Progenitor cell of endocrine pancreas (in vitro differentiated cells): Measurements from ENCODE around the gene ADSS1. TPM values are rescaled to one million over a fixed set of nuclear protein-coding genes. Genes with fewer than 3 reads are reported as not detected.

Experiments used
- DNase-seq: peaks from one replicate; pipeline ENCODE4 v3.0.0; 2021; ENCODE audit warnings: low spot score; ENCODE audit not compliant: unreplicated experiment
- H3K27ac Mint-ChIP-seq: 2 replicates; pipeline ENCODE4 v1.8.0; 2021; ENCODE audit warnings: mild to moderate bottlenecking, moderate library complexity, mixed read lengths
- H3K27me3 Mint-ChIP-seq: 2 replicates; pipeline ENCODE4 v1.8.0; 2021; ENCODE audit warnings: mixed read lengths
- H3K36me3 Mint-ChIP-seq: 2 replicates; pipeline ENCODE4 v1.8.0; 2022; ENCODE audit warnings: mixed read lengths; ENCODE audit not compliant: insufficient read depth
- H3K4me1 Mint-ChIP-seq: 2 replicates; pipeline ENCODE4 v1.8.0; 2021; ENCODE audit warnings: low read depth, mixed read lengths
- H3K4me3 Mint-ChIP-seq: 2 replicates; pipeline ENCODE4 v1.8.0; 2021; ENCODE audit warnings: low read depth, mild to moderate bottlenecking, moderate library complexity, mixed read lengths
- H3K9me3 Mint-ChIP-seq: 2 replicates; pipeline ENCODE4 v1.8.0; 2021; ENCODE audit warnings: low read depth, mixed read lengths
- total RNA-seq: library from RNA; stranded (reverse); gene quantifications from 2 replicates; pipeline ENCODE4 v1.2.1, GENCODE V29; 2021
- TF ChIP-seq, protein P1 (sequence below): fragments of 200-600 bp; sonication (generic); IDR thresholded peaks from one replicate; pipeline ENCODE4 v1.5.0; 2021; ENCODE audit warnings: antibody characterized with exemption, mild to moderate bottlenecking; ENCODE audit not compliant: unreplicated experiment

The ADSS1 gene
- total RNA-seq, 1 donor from 2014 or later = 8.9 TPM

DNA sequence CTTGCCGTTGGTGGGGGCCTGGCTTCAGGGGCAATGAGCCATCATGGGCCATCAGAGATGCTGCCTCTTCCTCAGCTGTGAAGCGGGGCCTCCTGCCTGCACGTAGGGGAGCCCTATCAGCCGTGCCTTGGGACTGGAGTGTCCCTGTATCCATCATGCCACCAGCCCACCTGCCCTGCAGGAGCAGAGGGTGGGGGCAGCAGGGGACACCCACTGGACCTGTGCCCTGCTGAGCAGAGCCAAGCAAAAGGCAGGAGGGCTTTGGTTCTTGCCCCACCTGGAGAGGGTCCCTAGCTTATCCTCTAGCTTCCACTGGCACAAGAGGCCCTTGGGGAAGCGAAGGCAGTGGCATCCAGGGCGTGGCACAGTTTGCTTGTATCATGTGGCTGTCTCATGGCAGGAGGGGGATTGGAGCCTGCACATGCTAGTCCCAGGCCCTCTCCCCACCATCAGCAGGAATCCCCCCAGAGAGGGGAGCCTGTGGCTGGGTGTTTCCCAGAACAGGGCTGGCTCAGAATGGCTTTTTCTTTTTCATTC, 10.1 kb downstream of the ADSS1 start:
- Mint-ChIP-seq H3K9me3 (no peaks in the 10 kb centered on the region), H3K27me3 (peaks cover 1% of the 10 kb centered on the region), H3K27ac (no peak overlapping the region), H3K4me3 (no peak overlapping the region), H3K36me3 (no peaks in the 10 kb centered on the region), H3K4me1 (no peaks in the 10 kb centered on the region)
- DNase-seq = no peak
- TF ChIP-seq, protein P1, sequence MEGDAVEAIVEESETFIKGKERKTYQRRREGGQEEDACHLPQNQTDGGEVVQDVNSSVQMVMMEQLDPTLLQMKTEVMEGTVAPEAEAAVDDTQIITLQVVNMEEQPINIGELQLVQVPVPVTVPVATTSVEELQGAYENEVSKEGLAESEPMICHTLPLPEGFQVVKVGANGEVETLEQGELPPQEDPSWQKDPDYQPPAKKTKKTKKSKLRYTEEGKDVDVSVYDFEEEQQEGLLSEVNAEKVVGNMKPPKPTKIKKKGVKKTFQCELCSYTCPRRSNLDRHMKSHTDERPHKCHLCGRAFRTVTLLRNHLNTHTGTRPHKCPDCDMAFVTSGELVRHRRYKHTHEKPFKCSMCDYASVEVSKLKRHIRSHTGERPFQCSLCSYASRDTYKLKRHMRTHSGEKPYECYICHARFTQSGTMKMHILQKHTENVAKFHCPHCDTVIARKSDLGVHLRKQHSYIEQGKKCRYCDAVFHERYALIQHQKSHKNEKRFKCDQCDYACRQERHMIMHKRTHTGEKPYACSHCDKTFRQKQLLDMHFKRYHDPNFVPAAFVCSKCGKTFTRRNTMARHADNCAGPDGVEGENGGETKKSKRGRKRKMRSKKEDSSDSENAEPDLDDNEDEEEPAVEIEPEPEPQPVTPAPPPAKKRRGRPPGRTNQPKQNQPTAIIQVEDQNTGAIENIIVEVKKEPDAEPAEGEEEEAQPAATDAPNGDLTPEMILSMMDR = no peak

DNA sequence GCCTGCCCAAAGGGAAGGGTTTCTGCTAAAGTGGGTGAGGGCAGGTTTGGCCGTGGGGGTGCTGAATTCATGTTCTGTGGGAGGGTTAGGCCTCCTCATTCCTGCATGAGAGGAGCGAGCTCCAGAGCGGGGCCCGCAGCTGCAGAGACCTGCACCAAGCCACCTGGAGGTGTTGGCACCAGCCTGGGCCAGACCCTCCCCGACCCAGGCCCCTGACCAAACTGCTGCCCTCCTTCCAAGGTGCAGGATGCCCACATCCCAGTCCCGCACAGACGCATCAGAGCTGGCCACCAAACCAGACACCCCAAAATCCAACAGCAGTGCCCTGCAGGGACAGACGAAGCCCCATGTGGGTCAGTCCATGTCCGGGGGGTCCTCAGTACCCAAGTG, 10.6 kb downstream of the ADSS1 start:
- no peaks in the 10 kb centered on the region for H3K27me3 Mint-ChIP-seq
- no peak overlapping the region for H3K4me3 Mint-ChIP-seq
- no peak overlapping the region for H3K27ac Mint-ChIP-seq
- no peak for DNase-seq
- TF ChIP-seq, protein P1 = no peak
- no peaks in the 10 kb centered on the region for H3K4me1 Mint-ChIP-seq
- H3K9me3 Mint-ChIP-seq = no peaks in the 10 kb centered on the region
- H3K36me3 Mint-ChIP-seq = no peaks in the 10 kb centered on the region

DNA sequence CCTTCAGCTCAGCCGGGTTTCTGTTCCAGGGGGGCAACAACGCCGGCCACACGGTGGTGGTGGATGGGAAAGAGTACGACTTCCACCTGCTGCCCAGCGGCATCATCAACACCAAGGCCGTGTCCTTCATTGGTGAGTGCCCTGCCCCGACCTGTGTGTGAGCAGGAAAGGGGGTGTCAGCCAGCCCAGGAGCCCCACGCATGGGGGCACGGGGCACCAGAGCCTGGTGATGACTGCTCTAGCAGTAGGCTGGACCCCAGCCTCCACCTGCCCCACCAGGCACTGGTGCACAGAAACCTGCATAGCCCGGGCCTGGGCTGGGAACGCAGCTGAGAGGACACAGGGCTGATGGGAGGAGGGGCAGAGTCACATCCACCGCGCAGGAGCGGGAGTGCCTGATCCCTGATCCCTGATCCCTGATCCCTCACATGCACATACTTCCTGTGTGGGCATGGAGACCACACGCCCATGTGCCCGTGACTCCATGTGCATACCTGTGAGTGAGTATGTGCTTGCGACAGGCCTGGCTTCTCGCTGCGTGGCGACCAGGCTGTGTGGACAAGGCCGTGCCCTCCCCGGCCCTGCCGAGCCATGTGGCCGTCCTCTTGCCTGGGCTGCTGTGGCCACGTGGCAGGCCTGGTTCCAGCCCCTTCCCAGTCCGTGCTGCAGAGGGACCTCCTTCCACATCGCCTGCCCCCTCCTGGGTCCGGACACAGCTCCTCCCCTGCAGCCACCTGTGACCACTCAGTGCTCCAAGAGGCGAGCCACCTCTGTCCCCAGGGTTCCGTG, 11.2 kb downstream of the ADSS1 start:
- Mint-ChIP-seq H3K36me3 (peaks cover 1% of the 10 kb centered on the region), H3K27me3 (no peaks in the 10 kb centered on the region), H3K27ac (no peak overlapping the region), H3K9me3 (no peaks in the 10 kb centered on the region), H3K4me3 (no peak overlapping the region), H3K4me1 (no peaks in the 10 kb centered on the region)
- TF ChIP-seq, protein P1 = no peak
- no peak for DNase-seq

DNA sequence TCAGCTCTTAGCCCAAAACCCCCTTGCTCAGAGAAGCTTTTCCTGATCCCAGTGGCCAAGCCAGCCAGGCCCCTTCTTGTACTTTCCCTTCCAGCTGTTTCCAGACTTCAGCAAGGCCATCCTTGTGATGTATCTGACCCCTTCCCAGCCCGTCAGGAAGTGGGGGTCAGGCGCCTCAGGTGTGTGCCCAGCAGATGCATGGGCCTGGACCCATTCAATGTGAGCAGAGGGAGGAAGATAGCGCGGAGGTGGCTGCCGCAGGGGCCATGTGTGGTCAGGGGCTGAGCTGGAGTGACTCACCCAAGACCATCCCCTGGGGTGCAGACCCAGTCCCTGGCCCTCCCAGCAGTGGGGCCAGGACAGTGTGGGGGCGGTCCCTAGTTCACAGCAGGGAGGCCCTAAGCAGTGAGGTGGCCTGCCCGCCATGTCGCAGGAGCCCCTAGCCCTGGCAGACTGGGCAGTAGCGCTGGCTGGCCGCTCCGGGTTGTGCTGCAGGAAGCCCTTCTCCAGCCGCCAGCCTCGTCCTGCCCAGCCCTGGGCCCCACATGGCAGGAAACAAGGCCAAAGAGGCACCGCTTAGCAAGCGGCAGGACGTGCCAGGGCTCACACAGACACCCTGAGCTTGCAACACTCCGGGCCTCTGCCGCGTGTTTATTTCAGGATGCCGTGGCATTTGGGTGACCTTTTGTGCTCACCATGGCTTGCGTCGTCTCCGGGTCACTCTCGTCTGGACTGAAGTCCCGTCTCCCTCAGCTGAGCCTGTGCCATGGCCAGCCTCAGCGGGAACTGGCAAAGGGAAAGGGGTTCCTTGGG, 12.0 kb downstream of the ADSS1 start:
- Mint-ChIP-seq H3K4me3 (no peak overlapping the region), H3K4me1 (no peaks in the 10 kb centered on the region), H3K9me3 (no peaks in the 10 kb centered on the region), H3K27ac (no peak overlapping the region), H3K36me3 (peaks cover 1% of the 10 kb centered on the region), H3K27me3 (no peaks in the 10 kb centered on the region)
- TF ChIP-seq, protein P1 = no peak
- DNase-seq = no peak

DNA sequence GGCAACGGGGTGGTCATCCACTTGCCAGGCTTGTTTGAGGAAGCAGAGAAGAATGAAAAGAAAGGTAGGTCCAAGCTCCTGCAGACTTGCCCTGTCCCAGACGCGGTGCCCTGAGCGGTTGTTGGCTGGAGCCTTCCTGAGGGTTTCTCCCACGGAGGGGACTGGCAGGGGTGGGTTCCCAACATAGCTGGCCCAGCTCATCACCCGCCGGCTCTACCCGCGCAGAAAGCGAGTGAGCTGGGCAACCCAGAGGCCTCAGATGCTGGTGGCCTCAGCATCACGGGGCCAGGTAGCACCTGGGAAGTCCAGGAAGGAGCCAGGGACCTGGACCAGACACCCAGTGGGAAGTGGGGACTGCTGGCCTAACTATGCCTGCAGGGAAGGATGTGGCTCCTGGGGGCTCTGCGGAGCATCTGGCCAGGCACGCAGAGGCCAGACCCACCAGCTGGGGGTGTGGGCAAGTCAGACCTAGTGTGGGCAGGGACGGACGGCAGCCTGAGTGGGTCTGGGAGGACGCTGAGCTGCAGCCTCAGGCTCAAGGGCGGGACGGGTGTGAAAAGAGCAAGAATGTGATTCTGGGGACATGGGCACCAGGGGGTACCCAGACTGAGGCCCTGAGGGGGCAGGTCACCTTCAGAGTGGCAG, 14.5 kb downstream of the ADSS1 start:
- TF ChIP-seq, protein P1 = no peak

More for the DNA sequence above, 14.5 kb downstream of the ADSS1 start:
- H3K9me3 Mint-ChIP-seq = no peaks in the 10 kb centered on the region
- H3K27ac Mint-ChIP-seq = no peak overlapping the region
- no peak overlapping the region for H3K4me3 Mint-ChIP-seq
- DNase-seq = no peak
- H3K4me1 Mint-ChIP-seq = no peaks in the 10 kb centered on the region
- H3K27me3 Mint-ChIP-seq = no peaks in the 10 kb centered on the region
- H3K36me3 Mint-ChIP-seq = peaks cover 1% of the 10 kb centered on the region
